ENCODE measurements around the gene PSPN.

The PSPN gene

GRCh38 chr19:6375411-6376010 lies at the start of gene PSPN:
PSPN (minus strand) TSS chr19:6375933; CDS start chr19:6375849, 84 bp downstream.
- Histone ChIP-seq H3K4me3 (no peak within 1 kb of the TSS), H3K27ac (peak within 1 kb of the TSS in 1 of 21 experiments; percentile 26)

- peak overlapping the region in 5 of 7 experiments; percentile 13 to 85 (median 77) for H3K4me3 ChIP-seq
Observed at GRCh38 chr19:6424939-6425731, 49.4 kb upstream of the PSPN start.

GRCh38 chr19:6424195-6424938 lies 48.6 kb upstream of the PSPN start, which contains the start of gene KHSRP:
KHSRP (minus strand) TSS chr19:6424811; CDS start chr19:6424701, 110 bp downstream.
- Histone ChIP-seq H3K4me3 (peak within 1 kb of the TSS; percentile 60 to 85 (median 77)), H3K27ac (peak within 1 kb of the TSS; percentile 62 to 93 (median 82))

More at GRCh38 chr19:6424939-6425731, 49.4 kb upstream of the PSPN start:
- H3K27ac ChIP-seq = peak overlapping the region in 20 of 21 experiments; percentile 42 to 86 (median 78)

- peak overlapping the region; percentile 60 to 85 (median 77) for H3K4me3 ChIP-seq
- H3K27ac ChIP-seq = peak overlapping the region; percentile 59 to 93 (median 82)
Observed at GRCh38 chr19:6423499-6424194, 47.9 kb upstream of the PSPN start.

GRCh38 chr19:6421075-6422014 lies 45.6 kb upstream of the PSPN start:
- H3K27ac ChIP-seq = no peak overlapping the region
- no peak overlapping the region for H3K4me3 ChIP-seq

- Histone ChIP-seq H3K4me3 (no peak overlapping the region), H3K27ac (no peak overlapping the region)
Observed at GRCh38 chr19:6418562-6418932, 42.8 kb upstream of the PSPN start.

GRCh38 chr19:6417713-6418561 lies 42.2 kb upstream of the PSPN start:
- H3K4me3 ChIP-seq = no peak overlapping the region
- no peak overlapping the region for H3K27ac ChIP-seq

GRCh38 chr19:6416658-6417405 lies 41.1 kb upstream of the PSPN start:
- H3K27ac ChIP-seq = no peak overlapping the region

GRCh38 chr19:6415591-6416190 lies 40.0 kb upstream of the PSPN start:
- no peak overlapping the region for H3K27ac ChIP-seq
- H3K4me3 ChIP-seq = no peak overlapping the region

More at GRCh38 chr19:6416658-6417405, 41.1 kb upstream of the PSPN start:
- no peak overlapping the region for H3K4me3 ChIP-seq

- no peak overlapping the region for H3K27ac ChIP-seq
- no peak overlapping the region for H3K4me3 ChIP-seq
Observed at GRCh38 chr19:6414793-6415590, 39.3 kb upstream of the PSPN start.

GRCh38 chr19:6413721-6414643 lies 38.2 kb upstream of the PSPN start:
- peak overlapping the region in 1 of 21 experiments; percentile 57 for H3K27ac ChIP-seq

GRCh38 chr19:6413291-6413690 lies 37.6 kb upstream of the PSPN start:
- peak overlapping the region in 1 of 21 experiments; percentile 57 for H3K27ac ChIP-seq
- no peak overlapping the region for H3K4me3 ChIP-seq

More at GRCh38 chr19:6413721-6414643, 38.2 kb upstream of the PSPN start:
- H3K4me3 ChIP-seq = no peak overlapping the region

- Histone ChIP-seq H3K4me3 (no peak overlapping the region), H3K27ac (no peak overlapping the region)
Observed at GRCh38 chr19:6412447-6413091, 36.8 kb upstream of the PSPN start.

- no peak overlapping the region for H3K27ac ChIP-seq
Observed at GRCh38 chr19:6412061-6412446, 36.3 kb upstream of the PSPN start.

More at GRCh38 chr19:6412061-6412446, 36.3 kb upstream of the PSPN start:
- no peak overlapping the region for H3K4me3 ChIP-seq
